CD4-positive, alpha-beta T cell treated with Interleukin-17A for 4 hours (primary cell): ENCODE data around the gene NRN1.
"Not testable (repeated sequence)": the region's sequence is repeated elsewhere in the genome, so short reads cannot be mapped to it uniquely, and the experiment has no call there.

Experiments
- DNase-seq: peaks from one replicate; pipeline ENCODE4 v3.0.0-alpha.2; 2020; ENCODE audit warnings: mixed read lengths

The NRN1 gene

GRCh38 chr6:5979650-5980420 lies 26.9 kb downstream of the NRN1 start:
- DNase-seq, result no peak

- no peak for DNase-seq
These were observed 29.9 kb downstream of the NRN1 start for GRCh38 chr6:5976811-5977210.

GRCh38 chr6:5968817-5969734 lies 37.6 kb downstream of the NRN1 start:
- DNase-seq, result no peak

GRCh38 chr6:5968036-5968435 lies 38.7 kb downstream of the NRN1 start:
- DNase-seq, result not testable (repeated sequence)

- DNase-seq, result no peak
These were observed 39.1 kb downstream of the NRN1 start for GRCh38 chr6:5967594-5967993.

- DNase-seq, result no peak
These were observed 43.9 kb downstream of the NRN1 start for GRCh38 chr6:5962794-5963193.

GRCh38 chr6:5961836-5962235 lies 44.9 kb downstream of the NRN1 start:
- DNase-seq, result no peak

- no peak for DNase-seq
These were observed 46.3 kb downstream of the NRN1 start for GRCh38 chr6:5960456-5960855.

GRCh38 chr6:5958921-5959320 lies 47.8 kb downstream of the NRN1 start:
- no peak for DNase-seq

- no peak for DNase-seq
These were observed 49.8 kb downstream of the NRN1 start for GRCh38 chr6:5956939-5957338.

- peak; percentile 27 for DNase-seq
These were observed 56.4 kb downstream of the NRN1 start for GRCh38 chr6:5950361-5950785.
